HG03103 (cell line): Measurements from ENCODE around the gene APOBEC3B.
"Not testable (repeated sequence)": the region's sequence is repeated elsewhere in the genome, so short reads cannot be mapped to it uniquely, and the experiment has no call there.

ENCODE experiments used
- ATAC-seq: cut with Tn5 transposase; IDR thresholded peaks from one replicate; pipeline ENCODE4 v1.9.1; 2021; ENCODE audit warnings: low read depth; ENCODE audit not compliant: unreplicated experiment

The APOBEC3B gene

GRCh38 chr22:38981992-38982927, at the start of gene APOBEC3B:
TSS of gene APOBEC3B (plus strand) at chr22:38982347. CDS start at chr22:38982454, 107 bp downstream.
- ATAC-seq: peak; percentile 47

GRCh38 chr22:38935023-38935422, 47.1 kb upstream of the APOBEC3B start:
- no peak for ATAC-seq

- ATAC-seq: no peak
These were observed 46.5 kb upstream of the APOBEC3B start for GRCh38 chr22:38935616-38936015.

GRCh38 chr22:38936562-38936961, 45.6 kb upstream of the APOBEC3B start:
- no peak for ATAC-seq

- ATAC-seq: no peak
These were observed 45.1 kb upstream of the APOBEC3B start for GRCh38 chr22:38937036-38937435.

- ATAC-seq: no peak
These were observed 44.6 kb upstream of the APOBEC3B start for GRCh38 chr22:38937541-38937940.

GRCh38 chr22:38938221-38938620, 43.9 kb upstream of the APOBEC3B start:
- ATAC-seq: no peak

GRCh38 chr22:38938925-38939324, 43.2 kb upstream of the APOBEC3B start:
- ATAC-seq: no peak

- no peak for ATAC-seq
These were observed 41.2 kb upstream of the APOBEC3B start for GRCh38 chr22:38940811-38941384.

- ATAC-seq: peak; percentile 58
These were observed 40.6 kb upstream of the APOBEC3B start for GRCh38 chr22:38941488-38941987.

GRCh38 chr22:38942702-38943101, 39.4 kb upstream of the APOBEC3B start:
- ATAC-seq: no peak

GRCh38 chr22:38943201-38943600, 38.9 kb upstream of the APOBEC3B start:
- no peak for ATAC-seq

GRCh38 chr22:38943882-38944281, 38.3 kb upstream of the APOBEC3B start:
- ATAC-seq: no peak

GRCh38 chr22:38944653-38945052, 37.5 kb upstream of the APOBEC3B start:
- no peak for ATAC-seq

- ATAC-seq: not testable (repeated sequence)
These were observed 36.3 kb upstream of the APOBEC3B start for GRCh38 chr22:38945706-38946338.

GRCh38 chr22:38946771-38947170, 35.4 kb upstream of the APOBEC3B start:
- ATAC-seq: no peak

GRCh38 chr22:38947321-38948140, 34.6 kb upstream of the APOBEC3B start:
- no peak for ATAC-seq

GRCh38 chr22:38948181-38948940, 33.8 kb upstream of the APOBEC3B start:
- no peak for ATAC-seq

- no peak for ATAC-seq
These were observed 32.2 kb upstream of the APOBEC3B start for GRCh38 chr22:38949889-38950405.
